Body of pancreas (tissue), 4 donors: Measurements from ENCODE around the gene TOX3. TPM values are rescaled to one million over a fixed set of nuclear protein-coding genes. Genes with fewer than 3 reads are reported as not detected.

Source experiments
- ATAC-seq: fragments of 150-250 bp; one replicate; pipeline ENCODE4 v1.9.1; 2016
- DNase-seq, 4 donors: peaks; one replicate each; pipeline ENCODE4 v3.0.0-alpha.2; 2019
- H3K27ac ChIP-seq, 4 donors: fragments of 200-600 bp; sonication (generic); 1 replicate in 3 of 4; 2 replicates in 1 of 4; pipeline versions ENCODE4 v1.5.1 to v1.6.1; 2016 to 2019; ENCODE audit warnings: mild to moderate bottlenecking in 1 of 4, mixed read lengths in 1 of 4, moderate library complexity in 1 of 4
- H3K27me3 ChIP-seq, 2 donors: fragments of 200-600 bp; sonication (generic); one replicate each; pipeline ENCODE4 v1.6.0; 2016; ENCODE audit warnings: mild to moderate bottlenecking in 1 of 2
- H3K36me3 ChIP-seq, 2 donors: fragments of 200-600 bp; sonication (generic); replicated peaks in 1 of 2; 2 replicates each; pipeline ENCODE4 v1.5.1; 2016; ENCODE audit warnings: low read depth in 2 of 2; ENCODE audit not compliant: insufficient read depth in 1 of 2
- H3K4me1 ChIP-seq: fragments of 200-600 bp; sonication (generic); one replicate; pipeline ENCODE4 v1.6.0; 2016
- H3K4me3 ChIP-seq, 2 donors: fragments of 200-600 bp; sonication (generic); 1 replicate in 1 of 2; 2 replicates in 1 of 2; pipeline ENCODE4 v1.5.1; 2016 to 2019
- H3K9me3 ChIP-seq, 3 donors: fragments of 200-600 bp; sonication (generic); 1 replicate in 2 of 3; 2 replicates in 1 of 3; pipeline ENCODE4 v1.5.1; 2016
- CTCF ChIP-seq, 7 experiments: fragments of 450-650 bp in 4 of 7; fragments of 200-600 bp in 3 of 7; sonication (generic) in 3 of 7; IDR thresholded peaks; one replicate each; pipeline ENCODE4 v1.5.1; 2016 to 2019; ENCODE audit warnings: antibody characterized with exemption in 7 of 7
- POLR2A ChIP-seq, 3 donors: fragments of 450-650 bp; IDR thresholded peaks; one replicate each; pipeline ENCODE4 v1.6.1; 2016; ENCODE audit warnings: antibody characterized with exemption in 3 of 3, mild to moderate bottlenecking in 2 of 3
- WGBS, 2 donors: methylation state at CpG; one replicate each; pipeline ENCODE4 v1.1.5; 2017; 5-methylcytosine and 5-hydroxymethylcytosine counted together
- intact Hi-C: fragments of 100-400 bp; cut with DNase I; formaldehyde crosslinking; loops from one replicate; pipeline ENCODE4 v1.15.1; 2023
- total RNA-seq, 2 donors: library from RNA; depleted of rRNA; stranded (reverse); fragments of >200 nt; gene quantifications; one replicate each; pipeline ENCODE4 v1.1.0, GENCODE V29; 2016

Gene TOX3
- total RNA-seq, 2 donors from 2014 or later: 1.3 to 5.2 TPM

GRCh38 chr16:52546291-52547003, 496 bp downstream of the TOX3 start:
- peak; percentile 35 for ATAC-seq
- H3K9me3 ChIP-seq: no peaks in the 10 kb centered on the region
- peak overlapping the region; percentile 48 to 66 for H3K4me3 ChIP-seq
- WGBS, 2 donors: 2% methylated on average over 51 to 74 of the region's 79 CpGs
- peak overlapping the region in 3 of 4 donors; percentile 13 to 45 (median 39) for H3K27ac ChIP-seq
- DNase-seq: no peak
- peaks cover 30% of the 10 kb centered on the region for H3K4me1 ChIP-seq
- H3K27me3 ChIP-seq: no peaks in the 10 kb centered on the region
- intact Hi-C loops: no loop called here
- no peak for TF ChIP-seq POLR2A (IDR thresholded peaks at IDR 0.05)
- TF ChIP-seq CTCF (IDR thresholded peaks at IDR 0.05): no peak
- no peaks in the 10 kb centered on the region for H3K36me3 ChIP-seq

- TF ChIP-seq POLR2A (IDR thresholded peaks at IDR 0.05): no peak
- no peak for TF ChIP-seq CTCF (IDR thresholded peaks at IDR 0.05)
- WGBS, 2 donors: 3 to 5% methylated on average over 15 of the region's 15 CpGs
- peak overlapping the region; percentile 48 to 66 for H3K4me3 ChIP-seq
- DNase-seq (no peak), ATAC-seq (no peak)
- H3K9me3 ChIP-seq: no peaks in the 10 kb centered on the region
- intact Hi-C loops: no loop called here
- no peaks in the 10 kb centered on the region for H3K36me3 ChIP-seq
- H3K27ac ChIP-seq: no peak overlapping the region
- H3K27me3 ChIP-seq: no peaks in the 10 kb centered on the region
- peaks cover 30% of the 10 kb centered on the region for H3K4me1 ChIP-seq
Observed at GRCh38 chr16:52545898-52546266, 1.1 kb downstream of the TOX3 start.

- Histone ChIP-seq H3K4me3 (peak overlapping the region; percentile 48 to 66), H3K9me3 (no peaks in the 10 kb centered on the region), H3K27me3 (no peaks in the 10 kb centered on the region), H3K36me3 (no peaks in the 10 kb centered on the region), H3K27ac (no peak overlapping the region), H3K4me1 (peaks cover 30% of the 10 kb centered on the region)
- 5% methylated on average over 36 of the region's 36 CpGs for WGBS, 2 donors
- intact Hi-C loops: no loop called here
- ATAC-seq (no peak), DNase-seq (no peak)
- TF ChIP-seq CTCF (IDR thresholded peaks at IDR 0.05) (no peak), POLR2A (IDR thresholded peaks at IDR 0.05) (no peak)
Observed at GRCh38 chr16:52545222-52545897, 1.6 kb downstream of the TOX3 start.

- Histone ChIP-seq H3K36me3 (no peaks in the 10 kb centered on the region), H3K27me3 (no peaks in the 10 kb centered on the region), H3K4me1 (peaks cover 30% of the 10 kb centered on the region), H3K4me3 (no peak overlapping the region), H3K9me3 (no peaks in the 10 kb centered on the region), H3K27ac (no peak overlapping the region)
- 53 to 67% methylated on average over 2 of the region's 2 CpGs for WGBS, 2 donors
- TF ChIP-seq CTCF (IDR thresholded peaks at IDR 0.05) (no peak), POLR2A (IDR thresholded peaks at IDR 0.05) (no peak)
- ATAC-seq (no peak), DNase-seq (no peak)
- intact Hi-C loops: no loop called here
Observed at GRCh38 chr16:52544703-52545102, 2.2 kb downstream of the TOX3 start.
